OCI-LY1 (cell line): ENCODE data around the gene PDLIM4.

ENCODE experiments used
- EZH2 ChIP-seq: fragments of 200-600 bp; sonication (generic), shearing (Covaris generic); IDR thresholded peaks from 2 replicates; pipeline ENCODE4 v1.8.0; 2017; ENCODE audit warnings: borderline replicate concordance, mixed run types, mild to moderate bottlenecking, antibody characterized with exemption, low read length, moderate library complexity, mixed read lengths
- TF ChIP-seq, protein P1 (sequence below): fragments of 200-600 bp; sonication (generic), shearing (Covaris generic); IDR thresholded peaks from 2 replicates; pipeline ENCODE4 v1.5.1; 2017; ENCODE audit warnings: mild to moderate bottlenecking, antibody characterized with exemption, low read length, moderate library complexity, mixed read lengths

- TF ChIP-seq, protein P1, sequence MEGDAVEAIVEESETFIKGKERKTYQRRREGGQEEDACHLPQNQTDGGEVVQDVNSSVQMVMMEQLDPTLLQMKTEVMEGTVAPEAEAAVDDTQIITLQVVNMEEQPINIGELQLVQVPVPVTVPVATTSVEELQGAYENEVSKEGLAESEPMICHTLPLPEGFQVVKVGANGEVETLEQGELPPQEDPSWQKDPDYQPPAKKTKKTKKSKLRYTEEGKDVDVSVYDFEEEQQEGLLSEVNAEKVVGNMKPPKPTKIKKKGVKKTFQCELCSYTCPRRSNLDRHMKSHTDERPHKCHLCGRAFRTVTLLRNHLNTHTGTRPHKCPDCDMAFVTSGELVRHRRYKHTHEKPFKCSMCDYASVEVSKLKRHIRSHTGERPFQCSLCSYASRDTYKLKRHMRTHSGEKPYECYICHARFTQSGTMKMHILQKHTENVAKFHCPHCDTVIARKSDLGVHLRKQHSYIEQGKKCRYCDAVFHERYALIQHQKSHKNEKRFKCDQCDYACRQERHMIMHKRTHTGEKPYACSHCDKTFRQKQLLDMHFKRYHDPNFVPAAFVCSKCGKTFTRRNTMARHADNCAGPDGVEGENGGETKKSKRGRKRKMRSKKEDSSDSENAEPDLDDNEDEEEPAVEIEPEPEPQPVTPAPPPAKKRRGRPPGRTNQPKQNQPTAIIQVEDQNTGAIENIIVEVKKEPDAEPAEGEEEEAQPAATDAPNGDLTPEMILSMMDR: no peak
- TF ChIP-seq EZH2: no peak
Measured at GRCh38 chr5:132296412-132297016, 39.0 kb downstream of the PDLIM4 start.
